ENCODE results near the gene R3HCC1L.
"Not testable (repeated sequence)": the region's sequence is repeated elsewhere in the genome, so short reads cannot be mapped to it uniquely, and the experiment has no call there.

GRCh38 chr10:98190773-98191172 lies 56.3 kb downstream of the R3HCC1L start:
- TF ChIP-seq POLR2AphosphoS5 (IDR thresholded peaks at IDR 0.05; ENCODE audit: insufficient read depth in 1 of 2, low read depth in 1 of 2); POLR2A (IDR thresholded peaks at IDR 0.05): not testable (repeated sequence)
- TF ChIP-seq, protein P1, sequence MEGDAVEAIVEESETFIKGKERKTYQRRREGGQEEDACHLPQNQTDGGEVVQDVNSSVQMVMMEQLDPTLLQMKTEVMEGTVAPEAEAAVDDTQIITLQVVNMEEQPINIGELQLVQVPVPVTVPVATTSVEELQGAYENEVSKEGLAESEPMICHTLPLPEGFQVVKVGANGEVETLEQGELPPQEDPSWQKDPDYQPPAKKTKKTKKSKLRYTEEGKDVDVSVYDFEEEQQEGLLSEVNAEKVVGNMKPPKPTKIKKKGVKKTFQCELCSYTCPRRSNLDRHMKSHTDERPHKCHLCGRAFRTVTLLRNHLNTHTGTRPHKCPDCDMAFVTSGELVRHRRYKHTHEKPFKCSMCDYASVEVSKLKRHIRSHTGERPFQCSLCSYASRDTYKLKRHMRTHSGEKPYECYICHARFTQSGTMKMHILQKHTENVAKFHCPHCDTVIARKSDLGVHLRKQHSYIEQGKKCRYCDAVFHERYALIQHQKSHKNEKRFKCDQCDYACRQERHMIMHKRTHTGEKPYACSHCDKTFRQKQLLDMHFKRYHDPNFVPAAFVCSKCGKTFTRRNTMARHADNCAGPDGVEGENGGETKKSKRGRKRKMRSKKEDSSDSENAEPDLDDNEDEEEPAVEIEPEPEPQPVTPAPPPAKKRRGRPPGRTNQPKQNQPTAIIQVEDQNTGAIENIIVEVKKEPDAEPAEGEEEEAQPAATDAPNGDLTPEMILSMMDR (IDR thresholded peaks at IDR 0.05) = not testable (repeated sequence)
